CD4-positive, alpha-beta T cell treated with Interleukin-6 for 4 hours (primary cell): ENCODE measurements around the gene GFM1.

Source experiments
- DNase-seq: peaks from one replicate; pipeline ENCODE4 v3.0.0-alpha.2; 2020; ENCODE audit warnings: mixed read lengths

The GFM1 gene

DNA sequence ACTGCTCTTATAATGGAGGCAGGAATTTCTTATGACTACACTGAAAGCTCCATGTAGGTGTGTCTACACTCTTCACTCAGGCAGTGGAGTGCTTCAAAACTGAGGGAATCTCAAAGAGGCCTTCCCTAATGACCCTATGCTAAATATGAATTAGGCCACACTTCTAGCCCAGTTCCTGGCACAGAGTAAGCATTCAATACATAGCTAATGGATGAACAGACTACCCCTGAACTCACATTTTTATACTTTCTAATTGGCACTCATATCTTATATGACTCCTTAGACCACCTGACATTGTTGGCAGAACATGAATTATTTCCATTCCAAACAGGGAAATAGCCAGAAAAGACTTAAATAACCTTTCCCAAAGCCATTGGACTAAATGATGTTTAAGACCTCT lies 84.5 kb downstream of the GFM1 start:
- DNase-seq = no peak

DNA sequence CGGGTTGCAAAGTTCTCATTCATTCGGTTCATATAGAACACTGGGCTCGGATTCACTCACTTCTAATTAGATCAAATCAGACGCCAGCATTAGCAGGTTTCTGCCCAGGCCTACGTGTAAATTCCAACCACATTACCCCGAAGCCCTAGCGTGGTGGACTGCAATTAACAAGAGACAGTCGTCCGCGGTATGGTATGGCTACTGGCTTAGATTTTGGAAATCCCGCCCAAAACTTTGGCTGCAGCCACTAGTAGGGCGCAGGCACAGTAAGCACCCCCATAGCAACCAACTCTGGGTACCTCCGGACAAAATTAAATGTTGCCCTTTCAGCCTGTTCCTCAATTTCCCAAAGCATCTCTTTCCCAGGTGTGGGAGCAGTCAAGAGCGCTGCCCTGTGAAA lies 87.2 kb downstream of the GFM1 start:
- DNase-seq = no peak

DNA sequence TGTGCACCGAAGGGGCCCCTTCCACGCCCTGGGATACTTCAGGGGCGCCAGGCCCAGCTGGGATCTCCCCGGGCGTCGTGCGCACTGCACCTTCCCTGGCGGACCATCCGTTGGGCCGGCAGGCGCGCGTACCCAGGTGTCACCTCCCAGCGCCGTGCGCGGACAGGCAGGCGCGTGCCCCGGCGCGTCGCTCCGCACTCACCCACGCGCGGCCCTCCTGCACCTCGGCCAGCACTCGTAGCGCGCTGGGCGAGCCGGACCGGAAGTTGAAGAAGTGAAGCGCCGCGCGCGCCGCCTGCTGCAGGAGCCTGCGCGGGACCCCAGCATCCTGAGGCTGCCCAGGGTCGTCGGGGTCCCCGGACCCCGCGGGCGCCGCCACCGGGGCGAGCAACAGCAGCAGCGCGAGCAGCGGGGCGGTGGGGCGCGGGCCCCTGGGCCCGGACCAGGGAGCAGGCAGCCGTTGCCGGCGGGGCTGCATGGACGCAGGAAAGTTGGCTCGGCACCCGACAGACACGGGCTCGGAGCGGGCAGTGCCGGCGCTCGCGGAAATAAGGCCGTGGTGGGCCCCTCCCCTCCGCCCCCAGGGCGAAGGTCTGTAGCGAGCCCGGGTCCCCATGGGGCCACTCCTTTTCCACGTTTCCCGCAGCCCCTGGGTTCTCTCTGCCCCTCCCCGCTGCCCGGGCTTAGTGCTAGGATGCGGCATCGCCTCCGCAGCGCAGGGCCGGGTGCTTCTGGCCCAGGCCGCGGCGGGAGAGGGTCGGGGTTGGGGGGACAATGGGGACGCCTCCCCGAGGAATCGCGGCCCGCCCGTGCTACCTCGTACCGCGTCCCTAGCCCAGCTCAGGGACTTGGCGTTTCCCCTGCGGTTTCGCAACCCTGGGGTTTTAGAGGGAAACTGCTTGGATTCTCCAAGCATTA lies 87.9 kb downstream of the GFM1 start, which contains the start of gene RARRES1:
Gene RARRES1 (minus strand): TSS at position 520 of the 918 bp plus-strand sequence. CDS start 42 bp downstream, at position 478.
- peak; percentile 46 for DNase-seq

DNA sequence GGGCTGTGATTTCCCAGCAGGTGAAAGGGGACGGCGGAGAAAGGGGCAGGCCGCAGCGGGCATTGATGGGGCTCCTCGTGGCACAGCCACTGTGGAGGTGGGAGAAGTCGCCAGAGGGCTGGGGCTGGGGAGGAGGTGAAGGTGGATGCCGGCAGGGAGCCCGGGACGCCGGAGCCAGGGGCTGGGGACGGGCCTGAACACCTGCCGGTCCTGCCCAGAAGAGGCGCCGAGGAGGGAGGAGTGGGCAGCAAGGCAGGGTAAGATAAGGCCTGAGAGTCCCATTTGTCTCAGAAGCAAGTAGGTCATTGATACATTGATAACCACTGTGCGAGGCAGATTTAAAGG lies 88.5 kb downstream of the GFM1 start:
- no peak for DNase-seq

DNA sequence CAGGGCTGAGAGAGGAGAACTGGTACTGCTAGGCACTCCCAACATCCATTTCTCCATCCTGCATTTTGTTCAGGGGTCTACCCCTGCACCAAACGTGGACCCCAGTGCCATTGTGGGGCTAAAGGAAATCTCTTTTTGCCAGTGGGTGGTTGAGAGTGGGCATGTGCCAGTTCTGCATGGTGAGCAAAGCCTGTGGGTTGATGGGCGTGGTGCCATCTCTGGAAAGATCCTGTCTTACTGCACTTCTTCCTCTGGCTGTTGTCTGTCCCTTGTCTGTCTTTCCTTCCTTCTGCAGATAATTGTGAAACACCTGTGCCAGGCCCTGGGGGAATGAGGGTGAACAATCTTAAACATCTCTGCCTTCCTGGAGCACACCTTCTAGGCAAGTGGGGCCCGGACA lies 89.3 kb downstream of the GFM1 start:
- no peak for DNase-seq

DNA sequence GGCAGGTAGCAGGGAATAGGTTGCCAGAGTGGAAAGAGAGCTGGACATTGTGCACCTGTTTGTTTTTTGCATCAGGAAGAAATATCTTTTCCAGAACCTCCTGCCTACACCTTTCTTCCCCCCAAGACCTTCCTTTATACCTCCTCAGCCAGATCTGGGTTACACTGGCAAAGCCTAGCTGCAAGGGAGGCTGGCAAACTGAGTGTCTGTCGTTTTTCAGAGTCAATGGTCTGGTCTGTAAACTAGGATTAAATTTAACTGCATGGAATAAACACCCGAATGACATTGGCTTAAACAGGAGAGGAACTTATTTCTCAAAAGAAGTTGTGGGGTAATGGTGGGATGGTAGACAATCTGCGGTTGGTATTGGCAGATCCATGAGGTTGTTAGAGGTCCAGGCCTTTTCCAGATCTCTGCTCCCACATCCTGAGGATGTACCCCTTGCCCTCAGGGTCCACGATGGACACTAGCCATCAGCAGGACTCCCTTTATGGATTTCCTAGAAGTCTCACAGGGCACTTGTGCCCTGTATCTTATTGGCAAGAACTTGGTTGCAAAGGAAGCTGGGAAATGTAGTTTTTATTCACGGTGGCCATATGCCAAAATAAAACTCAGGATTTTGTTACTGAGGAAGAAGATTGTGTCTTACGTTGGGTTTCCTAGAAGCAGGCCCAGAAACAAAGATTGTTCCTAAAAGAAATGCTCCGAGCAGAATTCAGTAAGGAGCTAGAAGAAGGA lies 91.1 kb downstream of the GFM1 start:
- no peak for DNase-seq

DNA sequence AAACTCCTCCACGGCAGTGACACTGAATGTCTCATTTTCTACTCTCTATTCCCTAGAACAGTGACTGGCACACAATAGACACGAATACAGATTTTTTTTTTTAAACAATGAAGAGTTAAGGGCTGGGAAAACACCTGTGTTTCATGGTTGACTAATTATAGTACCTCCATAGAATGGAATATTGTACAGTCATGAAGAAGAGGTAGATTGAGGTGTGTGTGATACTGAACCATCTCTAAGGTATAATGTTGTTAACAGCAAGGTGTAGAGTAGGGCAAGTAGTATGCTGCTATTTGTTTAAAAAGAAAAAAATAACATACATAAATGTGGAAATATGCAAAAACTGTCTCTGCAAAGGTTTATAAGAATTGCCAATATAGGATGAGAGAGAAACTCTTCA lies 93.1 kb downstream of the GFM1 start:
- DNase-seq = no peak

DNA sequence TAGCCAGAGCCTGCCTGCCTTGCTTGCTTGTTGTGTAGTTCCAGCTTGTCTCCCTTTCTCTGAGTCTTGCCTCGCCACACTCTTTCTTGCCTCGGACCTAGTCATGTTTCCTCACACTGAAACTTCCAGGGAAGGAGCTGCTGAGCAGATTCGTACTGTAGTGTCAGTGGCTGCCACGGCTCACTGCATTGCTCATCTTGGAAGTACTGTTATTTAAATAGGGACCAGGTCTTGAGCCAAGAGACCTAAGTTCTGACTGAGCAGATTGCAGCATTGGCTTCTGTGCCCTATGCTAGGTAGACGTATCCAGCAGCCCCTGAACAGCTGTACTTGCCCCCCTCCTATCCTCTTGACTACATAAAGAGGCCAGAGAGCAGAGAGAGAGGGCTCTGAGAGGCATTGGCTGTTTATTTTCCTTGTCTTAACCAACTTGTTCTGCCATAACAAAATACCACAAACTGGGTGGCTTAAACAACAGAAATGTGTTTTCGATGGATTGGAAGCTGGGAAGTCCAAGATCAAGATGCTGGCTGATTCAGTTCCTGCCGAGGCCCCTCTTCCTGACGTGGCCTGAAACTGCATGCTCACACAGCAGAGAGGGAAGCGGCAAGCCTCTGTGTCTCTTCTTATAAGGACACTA lies 93.8 kb downstream of the GFM1 start:
- no peak for DNase-seq

DNA sequence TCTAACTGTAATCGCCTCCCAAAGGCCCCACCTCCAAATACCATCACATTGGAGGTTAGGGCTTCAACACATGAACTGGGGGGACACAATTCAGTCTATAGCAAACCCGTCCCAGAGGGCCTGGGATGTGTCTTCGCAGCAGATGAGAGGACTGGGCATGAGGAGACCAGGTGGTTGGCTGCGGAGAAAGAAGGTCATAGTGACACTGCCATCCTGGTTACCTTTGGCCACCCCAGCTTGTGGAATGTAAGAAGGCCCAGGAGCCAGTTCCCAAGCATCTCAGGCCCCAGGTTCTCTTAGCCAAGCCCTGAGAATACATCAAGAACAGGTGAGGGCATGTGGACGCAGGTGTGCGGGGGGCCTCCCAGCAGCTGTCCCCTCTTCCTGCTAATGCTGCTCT lies 94.3 kb downstream of the GFM1 start:
- no peak for DNase-seq

DNA sequence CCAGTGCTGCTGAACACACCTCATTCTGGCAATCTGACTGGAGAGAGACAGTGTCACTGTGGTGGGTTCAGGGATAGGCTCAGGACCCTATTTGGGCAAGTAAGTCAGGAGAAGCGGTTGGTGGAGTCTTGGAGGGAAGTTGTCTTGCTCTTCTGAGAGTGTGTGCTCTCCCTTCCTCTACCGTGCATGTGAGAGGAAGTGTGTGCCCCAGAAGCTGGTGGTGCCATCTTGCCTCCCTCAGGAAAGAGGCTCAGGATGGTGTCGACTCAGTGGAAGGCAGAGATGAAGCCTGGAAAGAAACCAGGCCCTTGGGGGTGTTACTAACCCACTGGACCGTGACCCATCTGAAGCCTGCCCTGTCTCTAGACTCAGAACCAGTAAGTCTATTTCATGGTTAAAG lies 94.8 kb downstream of the GFM1 start:
- no peak for DNase-seq

DNA sequence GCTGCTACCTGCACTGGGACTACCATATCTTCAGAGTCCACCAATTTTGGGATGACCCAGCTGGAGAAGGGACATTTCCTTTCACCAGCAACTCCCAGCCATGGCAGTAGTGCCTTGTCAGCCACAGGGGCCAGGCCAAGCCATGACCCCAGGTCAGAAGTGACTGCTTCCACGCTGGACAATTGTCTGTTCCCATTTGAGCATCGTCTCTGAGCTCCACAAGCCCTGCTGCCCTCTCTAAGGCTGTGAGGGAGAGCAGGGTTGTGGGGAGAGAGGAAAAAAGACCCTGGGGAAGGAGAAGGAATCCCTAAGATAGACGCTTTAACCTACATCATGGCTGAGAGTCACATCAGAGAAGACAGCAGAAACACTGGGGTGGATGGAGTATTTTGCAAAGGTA lies 95.3 kb downstream of the GFM1 start:
- DNase-seq = no peak
